Measurements from ENCODE around the gene TMEM30A.

Gene TMEM30A

GRCh38 chr6:75284632-75285282 is at the start of gene TMEM30A:
Gene TMEM30A (minus strand): TSS chr6:75284792. CDS start chr6:75284638, 154 bp downstream.
- DNase-seq (ENCODE audit: low spot score), result peak; percentile 96
- FAIRE-seq, result peak; percentile 99

- FAIRE-seq (no peak), DNase-seq (ENCODE audit: low spot score) (no peak)
These were observed 49.1 kb upstream of the TMEM30A start for GRCh38 chr6:75333676-75334200.

GRCh38 chr6:75331151-75331550 is 46.6 kb upstream of the TMEM30A start:
- DNase-seq (ENCODE audit: low spot score) (no peak), FAIRE-seq (no peak)

- FAIRE-seq (no peak), DNase-seq (ENCODE audit: low spot score) (no peak)
These were observed 45.1 kb upstream of the TMEM30A start for GRCh38 chr6:75329703-75330102.

GRCh38 chr6:75327807-75328206 is 43.2 kb upstream of the TMEM30A start:
- DNase-seq (ENCODE audit: low spot score) (no peak), FAIRE-seq (no peak)

GRCh38 chr6:75326557-75327258 is 42.1 kb upstream of the TMEM30A start:
- DNase-seq (ENCODE audit: low spot score) (no peak), FAIRE-seq (no peak)

GRCh38 chr6:75318900-75319299 is 34.3 kb upstream of the TMEM30A start:
- FAIRE-seq (no peak), DNase-seq (ENCODE audit: low spot score) (no peak)

- no peak for FAIRE-seq
These were observed 33.1 kb upstream of the TMEM30A start for GRCh38 chr6:75317503-75318206.

GRCh38 chr6:75315978-75316377 is 31.4 kb upstream of the TMEM30A start:
- DNase-seq (ENCODE audit: low spot score), result no peak
- no peak for FAIRE-seq

More at GRCh38 chr6:75317503-75318206, 33.1 kb upstream of the TMEM30A start:
- no peak for DNase-seq (ENCODE audit: low spot score)

GRCh38 chr6:75308250-75308988 is 23.8 kb upstream of the TMEM30A start:
- DNase-seq (ENCODE audit: low spot score), result no peak
- FAIRE-seq, result no peak

GRCh38 chr6:75307364-75308004 is 22.9 kb upstream of the TMEM30A start:
- DNase-seq (ENCODE audit: low spot score) (no peak), FAIRE-seq (no peak)

GRCh38 chr6:75306064-75306463 is 21.5 kb upstream of the TMEM30A start:
- FAIRE-seq (no peak), DNase-seq (ENCODE audit: low spot score) (no peak)

- FAIRE-seq, result no peak
- DNase-seq (ENCODE audit: low spot score), result no peak
These were observed 21.0 kb upstream of the TMEM30A start for GRCh38 chr6:75305573-75305972.

- no peak for DNase-seq (ENCODE audit: low spot score)
- no peak for FAIRE-seq
These were observed 17.7 kb upstream of the TMEM30A start for GRCh38 chr6:75302280-75302679.

- no peak for FAIRE-seq
- DNase-seq (ENCODE audit: low spot score), result no peak
These were observed 16.9 kb upstream of the TMEM30A start for GRCh38 chr6:75301537-75301936.

- FAIRE-seq (no peak), DNase-seq (ENCODE audit: low spot score) (no peak)
These were observed 16.5 kb upstream of the TMEM30A start for GRCh38 chr6:75301088-75301487.

- FAIRE-seq (no peak), DNase-seq (ENCODE audit: low spot score) (no peak)
These were observed 15.9 kb upstream of the TMEM30A start for GRCh38 chr6:75300531-75300855.

GRCh38 chr6:75299801-75300530 is 15.4 kb upstream of the TMEM30A start:
- DNase-seq (ENCODE audit: low spot score) (no peak), FAIRE-seq (no peak)

- DNase-seq (ENCODE audit: low spot score) (peak; percentile 17), FAIRE-seq (no peak)
These were observed 12.5 kb upstream of the TMEM30A start for GRCh38 chr6:75296811-75297779.
